GM21786 (cell line): ENCODE results near the gene KSR2.

Experiments used
- ATAC-seq: cut with Tn5 transposase; IDR thresholded peaks from one replicate; pipeline ENCODE4 v1.9.1; 2021; ENCODE audit not compliant: unreplicated experiment

KSR2 gene

GRCh38 chr12:117545216-117545615 lies 423.6 kb downstream of the KSR2 start:
- ATAC-seq = no peak

GRCh38 chr12:117540011-117540410 lies 428.8 kb downstream of the KSR2 start:
- no peak for ATAC-seq

- no peak for ATAC-seq
These were observed 429.9 kb downstream of the KSR2 start for GRCh38 chr12:117538926-117539325.

GRCh38 chr12:117538032-117538690 lies 430.6 kb downstream of the KSR2 start:
- ATAC-seq = no peak

GRCh38 chr12:117533687-117534086 lies 435.1 kb downstream of the KSR2 start:
- no peak for ATAC-seq

GRCh38 chr12:117530796-117531195 lies 438.0 kb downstream of the KSR2 start:
- no peak for ATAC-seq

- ATAC-seq = no peak
These were observed 440.3 kb downstream of the KSR2 start for GRCh38 chr12:117528538-117528937.

GRCh38 chr12:117527479-117527855 lies 441.3 kb downstream of the KSR2 start:
- ATAC-seq = no peak

GRCh38 chr12:117526757-117527478 lies 441.9 kb downstream of the KSR2 start:
- no peak for ATAC-seq

- ATAC-seq = no peak
These were observed 443.0 kb downstream of the KSR2 start for GRCh38 chr12:117525766-117526165.

GRCh38 chr12:117524806-117525205 lies 444.0 kb downstream of the KSR2 start:
- no peak for ATAC-seq

GRCh38 chr12:117523971-117524370 lies 444.8 kb downstream of the KSR2 start:
- no peak for ATAC-seq

- ATAC-seq = no peak
These were observed 446.2 kb downstream of the KSR2 start for GRCh38 chr12:117522559-117522958.

GRCh38 chr12:117521867-117522266 lies 446.9 kb downstream of the KSR2 start:
- ATAC-seq = no peak

- ATAC-seq = no peak
These were observed 447.4 kb downstream of the KSR2 start for GRCh38 chr12:117521346-117521745.

GRCh38 chr12:117518594-117519270 lies 450.1 kb downstream of the KSR2 start:
- ATAC-seq = no peak

GRCh38 chr12:117517219-117517739 lies 451.5 kb downstream of the KSR2 start:
- ATAC-seq = no peak

GRCh38 chr12:117516034-117516433 lies 452.8 kb downstream of the KSR2 start:
- ATAC-seq = no peak

- ATAC-seq = no peak
These were observed 454.8 kb downstream of the KSR2 start for GRCh38 chr12:117514016-117514415.

GRCh38 chr12:117513353-117513752 lies 455.4 kb downstream of the KSR2 start:
- no peak for ATAC-seq

GRCh38 chr12:117508468-117508867 lies 460.3 kb downstream of the KSR2 start:
- ATAC-seq = no peak

GRCh38 chr12:117507548-117507947 lies 461.2 kb downstream of the KSR2 start:
- no peak for ATAC-seq
